Esophagus muscularis mucosa (tissue), 4 donors: ENCODE data around the gene CNPY4.

ENCODE experiments used
- CTCF ChIP-seq, 3 experiments: fragments of 200-600 bp in 2 of 3; fragments of 450-650 bp in 1 of 3; sonication (generic) in 2 of 3; IDR thresholded peaks; one replicate each; pipeline ENCODE4 v1.5.1; 2017 to 2019; ENCODE audit warnings: antibody characterized with exemption in 3 of 3, mild to moderate bottlenecking in 2 of 3, moderate library complexity in 1 of 3
- EP300 ChIP-seq: sonication (generic); formaldehyde crosslinking; IDR thresholded peaks from one replicate; pipeline ENCODE4 v1.6.1; 2017; ENCODE audit warnings: antibody characterized with exemption
- POLR2A ChIP-seq: fragments of 450-650 bp; IDR thresholded peaks from one replicate; pipeline ENCODE4 v1.6.1; 2017; ENCODE audit warnings: antibody characterized with exemption, moderate library complexity, mild to moderate bottlenecking, low read depth
- POLR2AphosphoS5 ChIP-seq, 2 donors: sonication (generic); formaldehyde crosslinking; IDR thresholded peaks; one replicate each; pipeline ENCODE4 v1.6.1; 2017; ENCODE audit warnings: antibody characterized with exemption in 2 of 2

DNA sequence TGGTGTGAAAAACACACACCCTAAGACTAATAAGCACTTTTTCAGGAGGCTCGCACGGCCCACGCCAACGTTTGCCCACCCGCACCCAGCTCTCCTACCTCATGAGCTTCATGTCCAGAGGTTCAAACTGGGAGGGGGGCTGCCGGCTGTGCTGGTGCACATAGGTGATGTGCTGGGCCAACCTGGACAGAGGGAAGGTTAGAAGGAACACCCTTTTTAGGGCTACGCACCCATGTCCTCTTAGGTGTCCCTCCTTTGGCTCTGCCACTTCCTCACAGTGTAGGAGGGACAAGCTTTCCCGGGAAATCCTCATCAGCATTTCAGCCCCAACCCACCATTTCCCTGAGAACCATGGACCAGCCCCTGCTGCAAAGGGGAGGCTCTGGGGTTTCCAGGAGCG, 24.1 kb upstream of the CNPY4 start:
- TF ChIP-seq CTCF (IDR thresholded peaks at IDR 0.05) (no peak), POLR2A (no peak), POLR2AphosphoS5 (IDR thresholded peaks at IDR 0.05) (no peak), EP300 (no peak)
